Measurements from ENCODE around the gene MIER1.

The MIER1 gene

DNA sequence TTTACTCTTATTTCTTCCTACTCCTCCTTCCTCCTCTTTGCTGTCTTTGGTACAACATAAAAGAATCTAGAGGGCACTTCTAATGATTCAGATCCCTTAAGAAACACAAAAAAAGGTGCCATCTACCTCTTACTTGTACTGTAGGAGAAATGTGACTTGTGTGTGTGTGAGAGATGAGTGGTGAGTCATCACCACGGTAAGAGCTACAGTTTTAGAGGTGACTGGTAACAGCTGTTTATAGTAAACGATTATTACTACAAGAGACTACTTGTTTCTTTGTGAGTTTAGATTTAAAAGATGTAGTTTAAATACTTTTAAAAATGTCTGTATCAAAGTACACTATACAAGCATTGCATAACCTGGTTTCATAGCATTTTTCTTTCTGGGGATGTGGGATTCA lies 88.8 kb downstream of the MIER1 start:
- TF ChIP-seq, protein P1, sequence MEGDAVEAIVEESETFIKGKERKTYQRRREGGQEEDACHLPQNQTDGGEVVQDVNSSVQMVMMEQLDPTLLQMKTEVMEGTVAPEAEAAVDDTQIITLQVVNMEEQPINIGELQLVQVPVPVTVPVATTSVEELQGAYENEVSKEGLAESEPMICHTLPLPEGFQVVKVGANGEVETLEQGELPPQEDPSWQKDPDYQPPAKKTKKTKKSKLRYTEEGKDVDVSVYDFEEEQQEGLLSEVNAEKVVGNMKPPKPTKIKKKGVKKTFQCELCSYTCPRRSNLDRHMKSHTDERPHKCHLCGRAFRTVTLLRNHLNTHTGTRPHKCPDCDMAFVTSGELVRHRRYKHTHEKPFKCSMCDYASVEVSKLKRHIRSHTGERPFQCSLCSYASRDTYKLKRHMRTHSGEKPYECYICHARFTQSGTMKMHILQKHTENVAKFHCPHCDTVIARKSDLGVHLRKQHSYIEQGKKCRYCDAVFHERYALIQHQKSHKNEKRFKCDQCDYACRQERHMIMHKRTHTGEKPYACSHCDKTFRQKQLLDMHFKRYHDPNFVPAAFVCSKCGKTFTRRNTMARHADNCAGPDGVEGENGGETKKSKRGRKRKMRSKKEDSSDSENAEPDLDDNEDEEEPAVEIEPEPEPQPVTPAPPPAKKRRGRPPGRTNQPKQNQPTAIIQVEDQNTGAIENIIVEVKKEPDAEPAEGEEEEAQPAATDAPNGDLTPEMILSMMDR (IDR thresholded peaks at IDR 0.05; ENCODE audit: low read depth, low read length, poor library complexity, severe bottlenecking) = no peak
- no peak for TF ChIP-seq EZH2phosphoT487 (IDR thresholded peaks at IDR 0.05; ENCODE audit: borderline replicate concordance, low read length)
- H3K4me3 ChIP-seq (ENCODE audit: low read length) = no peak overlapping the region
- no peaks in the 10 kb centered on the region for H3K9me2 ChIP-seq (replicated peaks; ENCODE audit: control insufficient read depth, low read length)
- no peaks in the 10 kb centered on the region for H3K27me3 ChIP-seq (ENCODE audit: control insufficient read depth, low read length)
- no peaks in the 10 kb centered on the region for H4K20me1 ChIP-seq (ENCODE audit: control insufficient read depth, insufficient read depth, low read depth, low read length)
- H3F3A ChIP-seq (ENCODE audit: control insufficient read depth, insufficient read depth) = no peaks in the 10 kb centered on the region
- H3K9me3 ChIP-seq (ENCODE audit: control insufficient read depth, insufficient read depth, low read length) = no peaks in the 10 kb centered on the region
- peaks cover 72% of the 10 kb centered on the region for H3K36me3 ChIP-seq (ENCODE audit: control insufficient read depth, low read length)
- H3K27ac ChIP-seq (ENCODE audit: low read depth, low read length) = no peak overlapping the region
- peaks cover 22% of the 10 kb centered on the region for H3K79me2 ChIP-seq (ENCODE audit: control insufficient read depth, low read length)
- H3K4me1 ChIP-seq (ENCODE audit: control insufficient read depth, low read length) = peaks cover 4% of the 10 kb centered on the region; the same call in 1 of the 2 replicates
- H3K4me2 ChIP-seq (ENCODE audit: low read length) = no peak overlapping the region

DNA sequence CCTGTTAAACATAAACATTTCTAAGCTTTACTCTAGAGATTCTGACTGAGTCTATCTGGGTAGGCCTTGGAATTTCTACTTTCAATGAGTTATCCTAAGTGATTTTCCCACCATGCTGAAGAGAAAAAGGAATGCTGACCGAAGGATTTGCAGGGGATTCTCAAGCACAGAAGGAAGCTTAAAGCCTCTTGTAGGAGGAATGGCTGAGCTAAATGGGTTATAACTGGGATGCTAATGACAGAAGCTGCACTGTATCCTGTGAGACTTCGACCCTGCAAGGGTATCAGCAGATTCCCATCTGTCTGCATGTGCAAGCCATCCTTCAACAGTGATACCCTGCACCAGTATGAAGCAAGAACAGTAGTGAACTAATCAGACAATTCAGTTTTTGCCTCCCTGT lies 93.8 kb downstream of the MIER1 start:
- Histone ChIP-seq H3K9me3 (ENCODE audit: control insufficient read depth, insufficient read depth, low read length) (no peaks in the 10 kb centered on the region), H3K36me3 (ENCODE audit: control insufficient read depth, low read length) (peaks cover 75% of the 10 kb centered on the region), H3K4me1 (ENCODE audit: control insufficient read depth, low read length) (peaks cover under 1% of the 10 kb centered on the region; the same call in 1 of the 2 replicates), H3K4me3 (ENCODE audit: low read length) (no peak overlapping the region), H4K20me1 (ENCODE audit: control insufficient read depth, insufficient read depth, low read depth, low read length) (no peaks in the 10 kb centered on the region), H3F3A (ENCODE audit: control insufficient read depth, insufficient read depth) (no peaks in the 10 kb centered on the region), H3K27me3 (ENCODE audit: control insufficient read depth, low read length) (no peaks in the 10 kb centered on the region), H3K9me2 (replicated peaks; ENCODE audit: control insufficient read depth, low read length) (no peaks in the 10 kb centered on the region), H3K27ac (ENCODE audit: low read depth, low read length) (no peak overlapping the region), H3K79me2 (ENCODE audit: control insufficient read depth, low read length) (no peaks in the 10 kb centered on the region), H3K4me2 (ENCODE audit: low read length) (no peak overlapping the region)
- TF ChIP-seq, protein P1 (IDR thresholded peaks at IDR 0.05; ENCODE audit: low read depth, low read length, poor library complexity, severe bottlenecking) = no peak
- TF ChIP-seq EZH2phosphoT487 (IDR thresholded peaks at IDR 0.05; ENCODE audit: borderline replicate concordance, low read length) = no peak

DNA sequence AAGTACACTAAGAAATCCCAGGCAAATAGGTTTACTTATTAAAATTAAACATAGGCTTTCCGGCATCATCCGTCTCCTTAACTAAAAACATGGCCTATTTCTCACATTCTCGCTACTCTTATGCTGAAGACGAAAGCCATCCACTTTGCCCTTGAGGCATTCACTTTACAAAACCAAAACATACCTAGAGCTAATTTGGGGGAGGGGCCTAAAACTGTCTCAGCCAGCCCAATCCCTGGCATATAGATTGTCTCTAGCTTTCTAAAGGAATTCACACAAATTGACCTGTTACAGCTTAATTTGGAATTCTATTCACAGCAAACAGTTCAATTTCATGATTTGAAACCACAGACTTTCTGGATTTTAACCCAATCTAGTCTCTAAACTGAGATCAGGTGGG lies 94.3 kb downstream of the MIER1 start:
- Histone ChIP-seq H3K4me1 (ENCODE audit: control insufficient read depth, low read length) (no peaks in the 10 kb centered on the region), H3K79me2 (ENCODE audit: control insufficient read depth, low read length) (no peaks in the 10 kb centered on the region), H3K36me3 (ENCODE audit: control insufficient read depth, low read length) (peaks cover 73% of the 10 kb centered on the region), H3K9me3 (ENCODE audit: control insufficient read depth, insufficient read depth, low read length) (no peaks in the 10 kb centered on the region), H3K27ac (ENCODE audit: low read depth, low read length) (no peak overlapping the region), H3K9me2 (replicated peaks; ENCODE audit: control insufficient read depth, low read length) (no peaks in the 10 kb centered on the region), H4K20me1 (ENCODE audit: control insufficient read depth, insufficient read depth, low read depth, low read length) (no peaks in the 10 kb centered on the region), H3K4me3 (ENCODE audit: low read length) (no peak overlapping the region), H3F3A (ENCODE audit: control insufficient read depth, insufficient read depth) (no peaks in the 10 kb centered on the region), H3K27me3 (ENCODE audit: control insufficient read depth, low read length) (no peaks in the 10 kb centered on the region), H3K4me2 (ENCODE audit: low read length) (no peak overlapping the region)
- TF ChIP-seq EZH2phosphoT487 (IDR thresholded peaks at IDR 0.05; ENCODE audit: borderline replicate concordance, low read length) = no peak
- TF ChIP-seq, protein P1 (IDR thresholded peaks at IDR 0.05; ENCODE audit: low read depth, low read length, poor library complexity, severe bottlenecking) = no peak

Measured in DOHH2 (cell line).